Neuron (in vitro differentiated cells): Measurements from ENCODE around the gene ZNF587.
"Not testable (repeated sequence)": the region's sequence is repeated elsewhere in the genome, so short reads cannot be mapped to it uniquely, and the experiment has no call there.

Source experiments
- H2AFZ ChIP-seq: one replicate; pipeline ENCODE4 v1.6.1; 2013; ENCODE audit warnings: low read depth, mild to moderate bottlenecking, inconsistent platforms, low read length, moderate library complexity
- H3K27me3 ChIP-seq: one replicate; pipeline ENCODE4 v1.6.1; 2013; ENCODE audit warnings: low read length; ENCODE audit not compliant: insufficient read depth
- H3K36me3 ChIP-seq: one replicate; pipeline ENCODE4 v1.6.1; 2013; ENCODE audit warnings: low read length; ENCODE audit not compliant: insufficient read depth
- H3K4me1 ChIP-seq: one replicate; pipeline ENCODE4 v1.6.1; 2013; ENCODE audit warnings: low read length; ENCODE audit not compliant: insufficient read depth
- H3K4me3 ChIP-seq: 2 replicates; pipeline ENCODE4 v1.5.1; 2013; ENCODE audit warnings: mild to moderate bottlenecking, low read length, moderate library complexity
- H3K9me3 ChIP-seq: one replicate; pipeline ENCODE4 v1.6.1; 2013; ENCODE audit warnings: low read length

The ZNF587 gene

GRCh38 chr19:57815247-57816075 is 34.2 kb upstream of the ZNF587 start:
- peak overlapping the region; percentile 67 for H2AFZ ChIP-seq
- no peak overlapping the region for H3K4me3 ChIP-seq
- H3K9me3 ChIP-seq = no peaks in the 10 kb centered on the region
- H3K36me3 ChIP-seq = peaks cover 5% of the 10 kb centered on the region
- no peaks in the 10 kb centered on the region for H3K27me3 ChIP-seq
- H3K4me1 ChIP-seq = peaks cover 15% of the 10 kb centered on the region

GRCh38 chr19:57816652-57817051 is 33.0 kb upstream of the ZNF587 start:
- H3K36me3 ChIP-seq = peaks cover 12% of the 10 kb centered on the region
- H2AFZ ChIP-seq = no peak overlapping the region
- H3K9me3 ChIP-seq = no peaks in the 10 kb centered on the region
- no peak overlapping the region for H3K4me3 ChIP-seq
- H3K27me3 ChIP-seq = no peaks in the 10 kb centered on the region
- H3K4me1 ChIP-seq = peaks cover 19% of the 10 kb centered on the region

- H3K4me1 ChIP-seq = peaks cover 19% of the 10 kb centered on the region
- no peaks in the 10 kb centered on the region for H3K9me3 ChIP-seq
- no peak overlapping the region for H3K4me3 ChIP-seq
- H3K27me3 ChIP-seq = no peaks in the 10 kb centered on the region
- no peak overlapping the region for H2AFZ ChIP-seq
- peaks cover 10% of the 10 kb centered on the region for H3K36me3 ChIP-seq
Observed at GRCh38 chr19:57817976-57818375, 31.7 kb upstream of the ZNF587 start.

GRCh38 chr19:57818378-57818777 is 31.3 kb upstream of the ZNF587 start:
- no peaks in the 10 kb centered on the region for H3K27me3 ChIP-seq
- no peaks in the 10 kb centered on the region for H3K9me3 ChIP-seq
- H2AFZ ChIP-seq = no peak overlapping the region
- peaks cover 9% of the 10 kb centered on the region for H3K36me3 ChIP-seq
- peaks cover 19% of the 10 kb centered on the region for H3K4me1 ChIP-seq
- H3K4me3 ChIP-seq = no peak overlapping the region

- Histone ChIP-seq H2AFZ (peak overlapping the region; percentile 49), H3K4me3 (peak overlapping the region; percentile 89), H3K27me3 (no peaks in the 10 kb centered on the region), H3K36me3 (peaks cover 13% of the 10 kb centered on the region), H3K4me1 (peaks cover 9% of the 10 kb centered on the region), H3K9me3 (no peaks in the 10 kb centered on the region)
Observed at GRCh38 chr19:57819475-57820148, 30.0 kb upstream of the ZNF587 start.

GRCh38 chr19:57820599-57820998 is 29.1 kb upstream of the ZNF587 start:
- Histone ChIP-seq H3K4me1 (peaks cover 9% of the 10 kb centered on the region), H3K36me3 (peaks cover 16% of the 10 kb centered on the region), H3K9me3 (no peaks in the 10 kb centered on the region), H3K4me3 (peak overlapping the region; percentile 89), H3K27me3 (no peaks in the 10 kb centered on the region), H2AFZ (no peak overlapping the region)

GRCh38 chr19:57821095-57821494 is 28.6 kb upstream of the ZNF587 start:
- Histone ChIP-seq H3K4me3 (peak overlapping the region; percentile 89), H3K36me3 (peaks cover 17% of the 10 kb centered on the region)
- H3K27me3 ChIP-seq, H3K9me3 ChIP-seq, H3K4me1 ChIP-seq, H2AFZ ChIP-seq: not testable (repeated sequence)

GRCh38 chr19:57821501-57821900 is 28.2 kb upstream of the ZNF587 start:
- not testable (repeated sequence) for H3K4me3 ChIP-seq, H3K9me3 ChIP-seq, H3K27me3 ChIP-seq, H2AFZ ChIP-seq, H3K4me1 ChIP-seq
- H3K36me3 ChIP-seq = peaks cover 21% of the 10 kb centered on the region

- peaks cover 22% of the 10 kb centered on the region for H3K36me3 ChIP-seq
- not testable (repeated sequence) for H2AFZ ChIP-seq, H3K4me3 ChIP-seq, H3K27me3 ChIP-seq, H3K9me3 ChIP-seq, H3K4me1 ChIP-seq
Observed at GRCh38 chr19:57823155-57823554, 26.5 kb upstream of the ZNF587 start.

GRCh38 chr19:57823608-57824007 is 26.1 kb upstream of the ZNF587 start:
- H2AFZ ChIP-seq, H3K27me3 ChIP-seq, H3K4me3 ChIP-seq, H3K9me3 ChIP-seq, H3K4me1 ChIP-seq: not testable (repeated sequence)
- H3K36me3 ChIP-seq = peaks cover 22% of the 10 kb centered on the region

GRCh38 chr19:57825511-57825910 is 24.1 kb upstream of the ZNF587 start:
- no peak overlapping the region for H3K4me3 ChIP-seq
- peaks cover 22% of the 10 kb centered on the region for H3K36me3 ChIP-seq
- no peak overlapping the region for H2AFZ ChIP-seq
- H3K27me3 ChIP-seq = no peaks in the 10 kb centered on the region
- H3K4me1 ChIP-seq = peaks cover 4% of the 10 kb centered on the region
- H3K9me3 ChIP-seq = peaks cover 8% of the 10 kb centered on the region

- H3K4me3 ChIP-seq = no peak overlapping the region
- H3K36me3 ChIP-seq = peaks cover 14% of the 10 kb centered on the region
- H3K4me1 ChIP-seq = no peaks in the 10 kb centered on the region
- no peak overlapping the region for H2AFZ ChIP-seq
- no peaks in the 10 kb centered on the region for H3K27me3 ChIP-seq
- peaks cover 8% of the 10 kb centered on the region for H3K9me3 ChIP-seq
Observed at GRCh38 chr19:57829316-57829715, 20.3 kb upstream of the ZNF587 start.

- peaks cover 8% of the 10 kb centered on the region for H3K9me3 ChIP-seq
- H3K36me3 ChIP-seq = peaks cover 11% of the 10 kb centered on the region
- no peak within 1 kb of the TSS for H2AFZ ChIP-seq
- no peaks in the 10 kb centered on the region for H3K4me1 ChIP-seq
- no peaks in the 10 kb centered on the region for H3K27me3 ChIP-seq
- H3K4me3 ChIP-seq = peak within 1 kb of the TSS; percentile 50
Observed at GRCh38 chr19:57830071-57830602, 19.5 kb upstream of the ZNF587 start, which contains the start of gene ZNF587B. Gene ZNF587B (plus strand): TSS chr19:57830299. CDS start chr19:57830529, 230 bp downstream.
